K562 (cell line): ENCODE results near the gene ABLIM2. TPM values are rescaled to one million over a fixed set of nuclear protein-coding genes. Genes with fewer than 3 reads are reported as not detected.
A peak's percentile ranks its signal among the peaks of the same experiment; 100 is the strongest.

ENCODE experiments used
- BACH1 ChIP-seq: fragments of 200-800 bp; sonication (Bioruptor generic); IDR thresholded peaks from 2 replicates; pipeline ENCODE4 v1.6.1; 2016; ENCODE audit warnings: missing genetic modification characterization, missing compliant biosample characterization
- BCLAF1 ChIP-seq, 2 experiments: fragments of 450-650 bp in 1 of 2; IDR thresholded peaks; 2 replicates each; pipeline ENCODE4 v1.6.1; 2011 to 2017; ENCODE audit warnings: low read depth in 2 of 2, antibody characterized with exemption in 1 of 2, borderline replicate concordance in 1 of 2, low read length in 1 of 2, mild to moderate bottlenecking in 1 of 2, mixed read lengths in 1 of 2; ENCODE audit not compliant: control insufficient read depth in 1 of 2
- CXXC5 ChIP-seq: fragments of 250-450 bp; sonication (Bioruptor Pico); IDR thresholded peaks from 2 replicates; pipeline ENCODE4 v1.8.0; 2022; ENCODE audit warnings: inconsistent platforms, mild to moderate bottlenecking, moderate library complexity
- EZH2 ChIP-seq: IDR thresholded peaks from 2 replicates; pipeline ENCODE4 v1.6.1; 2012; ENCODE audit warnings: low read depth, mild to moderate bottlenecking, inconsistent platforms, low read length, borderline replicate concordance
- HES1 ChIP-seq: fragments of 450-650 bp; IDR thresholded peaks from 2 replicates; pipeline ENCODE4 v1.6.1; 2016; ENCODE audit warnings: low read depth, mild to moderate bottlenecking, moderate library complexity
- NFIX ChIP-seq: fragments of 250-450 bp; sonication (Bioruptor Pico); IDR thresholded peaks from 2 replicates; pipeline ENCODE4 v1.4.0; 2020; ENCODE audit warnings: low read depth, mild to moderate bottlenecking, moderate library complexity
- POLR2G ChIP-seq: fragments of 200-400 bp; formaldehyde crosslinking; IDR thresholded peaks from 2 replicates; pipeline ENCODE4 v1.6.1; 2017; ENCODE audit warnings: low read depth, mild to moderate bottlenecking, antibody characterized with exemption, low read length, moderate library complexity
- RAD51 ChIP-seq: fragments of 450-650 bp; IDR thresholded peaks from 2 replicates; pipeline ENCODE4 v1.7.1; 2016; ENCODE audit warnings: low read depth, mild to moderate bottlenecking, borderline replicate concordance
- RERE ChIP-seq: sonication (generic); formaldehyde crosslinking; IDR thresholded peaks from 2 replicates; pipeline ENCODE4 v1.8.0; 2023; ENCODE audit warnings: missing genetic modification reagents, mild to moderate bottlenecking, borderline replicate concordance
- STAT5B ChIP-seq: fragments of 250-450 bp; sonication (Bioruptor Pico); IDR thresholded peaks from 2 replicates; pipeline ENCODE4 v1.8.0; 2021; ENCODE audit warnings: mild to moderate bottlenecking, inconsistent platforms
- UBTF ChIP-seq, 2 experiments: IDR thresholded peaks; 2 replicates each; pipeline ENCODE4 v1.6.1; 2012; ENCODE audit warnings: improper control_type of control experiment in 2 of 2, low read depth in 2 of 2, low read length in 2 of 2, borderline replicate concordance in 1 of 2
- ZNF134 ChIP-seq: fragments of 250-450 bp; sonication (Bioruptor Pico); conservative IDR thresholded peaks from 2 replicates; pipeline ENCODE4 v1.4.0; 2020
- ZNF140 ChIP-seq: fragments of 250-450 bp; sonication (Bioruptor Pico); IDR thresholded peaks from 2 replicates; pipeline ENCODE4 v1.8.0; 2021; ENCODE audit warnings: moderate library complexity, mild to moderate bottlenecking, inconsistent platforms
- ZNF316 ChIP-seq: fragments of 450-650 bp; IDR thresholded peaks from 2 replicates; pipeline ENCODE4 v1.6.1; 2016
- polyA plus RNA-seq, 8 experiments: library from polyadenylated mRNA; depleted of rRNA in 4 of 8; stranded (reverse) in 5 of 8; unstranded in 3 of 8; fragments of >200 nt; fragmentation: Nextera tagmentation in 2 of 8; fragmentation: Illumina TruSeq in 1 of 8; extraction: Ambion mirVana in 2 of 8; extraction: Trizol in 1 of 8; gene quantifications; 2 replicates each; pipeline versions ENCODE4 v1.2.1 to v1.2.3, GENCODE V29; 2011 to 2014; ENCODE audit warnings: inconsistent platforms in 1 of 8, missing spikeins in 1 of 8
- total RNA-seq, 7 experiments: library from RNA; depleted of rRNA in 6 of 7; stranded (reverse); fragments of >200 nt in 6 of 7; fragmentation: Illumina TruSeq in 2 of 7; extraction: Trizol in 2 of 7; gene quantifications; 2 replicates each; pipeline versions ENCODE4 v1.2.1 to v1.2.3, GENCODE V29; 2011 to 2021; ENCODE audit warnings: low replicate concordance in 1 of 7

ABLIM2 gene
- total and polyA plus RNA-seq, 9 of the 15 experiments (the other 6 are each of a cell fraction or from before 2014, with no cell fraction given): not detected

GRCh38 chr4:7939377-7940108 lies 219.1 kb downstream of the ABLIM2 start, which contains the start of gene AFAP1 (continued):
- TF ChIP-seq RERE (CRISPR knock-in tag): no peak
- no peak for TF ChIP-seq ZNF140 (CRISPR knock-in tag)
- no peak for TF ChIP-seq EZH2
- TF ChIP-seq RAD51: no peak
- no peak for TF ChIP-seq ZNF316
- TF ChIP-seq ZNF134: no peak
- TF ChIP-seq BACH1 (tag): no peak
- no peak for TF ChIP-seq HES1
- TF ChIP-seq UBTF (IDR thresholded peaks at IDR 0.05; ENCODE audit: borderline replicate concordance in 1 of 2, low read depth in 2 of 2, low read length in 2 of 2): 0 out of 4 replicates have a peak, but pooled peaks of 1 of the 2 experiments have one; percentile 41
- TF ChIP-seq STAT5B (CRISPR knock-in tag): no peak
- TF ChIP-seq NFIX: no peak
- peak; percentile 33; the same call in 1 of the 2 replicates for TF ChIP-seq POLR2G
- TF ChIP-seq CXXC5: peak; percentile 34
- no peak for TF ChIP-seq BCLAF1 (IDR thresholded peaks at IDR 0.05; ENCODE audit: borderline replicate concordance in 1 of 2, control insufficient read depth in 1 of 2, low read depth in 2 of 2, low read length in 1 of 2)
